ENCODE data around the gene NLRC5. TPM values are rescaled to one million over a fixed set of nuclear protein-coding genes. Genes with fewer than 3 reads are reported as not detected.

The NLRC5 gene
- total RNA-seq, 1 donor from 2014 or later, result 29.9 TPM

DNA sequence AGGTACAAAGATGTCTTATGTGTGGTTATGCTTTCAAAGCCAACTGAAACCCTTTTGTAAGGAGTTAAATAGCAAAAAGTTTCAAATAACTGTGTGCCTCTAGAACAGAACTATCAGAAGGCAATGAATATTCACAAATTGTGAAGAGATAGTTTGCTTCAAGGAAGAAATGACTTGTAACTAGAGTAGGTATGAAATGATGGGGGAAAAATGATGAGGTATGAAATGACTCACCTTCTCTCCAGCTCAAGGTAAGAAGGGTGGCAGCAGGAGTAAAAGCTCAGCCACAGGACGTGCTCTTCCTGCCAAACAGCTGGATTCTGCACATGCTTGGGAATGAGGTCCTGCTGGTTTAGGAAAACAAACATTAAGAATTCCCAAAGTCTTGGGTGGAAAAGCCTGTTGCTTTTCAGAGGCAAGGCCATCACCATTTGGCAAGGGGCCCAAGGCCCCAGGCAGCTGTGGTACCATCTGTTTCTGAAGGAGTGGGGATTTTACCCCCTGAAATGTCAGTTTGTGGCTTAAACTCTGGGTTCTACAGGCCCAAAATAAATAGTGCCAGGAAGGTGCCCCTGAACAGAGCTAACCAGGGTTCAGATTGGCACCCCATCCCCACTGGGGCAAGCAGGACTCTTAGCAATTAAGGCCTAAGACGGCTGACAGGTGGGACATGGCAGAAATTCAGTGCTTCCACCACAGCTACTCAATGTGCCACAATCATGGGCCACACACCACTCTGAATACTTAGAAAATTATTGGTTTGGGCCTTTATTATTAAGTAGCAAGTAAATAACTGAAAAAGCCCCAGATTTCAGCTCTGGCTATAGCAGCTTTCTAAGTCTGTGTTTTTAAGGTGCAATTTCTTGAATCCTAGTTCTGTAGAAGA, 44.2 kb upstream of the NLRC5 start:
- H3K27me3 Mint-ChIP-seq (ENCODE audit: low read depth, unreplicated experiment), result no peaks in the 10 kb centered on the region
- Histone ChIP-seq H3K36me3 (ENCODE audit: insufficient read depth, low read length) (peaks cover 52% of the 10 kb centered on the region), H3K9ac (ENCODE audit: low read length) (no peak overlapping the region), H3K27me3 (ENCODE audit: insufficient read depth, low read length) (no peaks in the 10 kb centered on the region), H2AFZ (ENCODE audit: low read depth, low read length) (no peak overlapping the region), H3K79me2 (ENCODE audit: insufficient read depth, low read length) (peaks cover 6% of the 10 kb centered on the region), H3K4me3 (ENCODE audit: insufficient read depth, low read depth, low read length) (no peak overlapping the region), H3K4me1 (ENCODE audit: insufficient read depth, low read length) (peaks cover 9% of the 10 kb centered on the region), H3K27ac (ENCODE audit: low read depth, low read length) (peak overlapping the region; percentile 10), H3K4me2 (ENCODE audit: low read length) (no peak overlapping the region), H4K20me1 (ENCODE audit: insufficient read depth, low read length) (peaks cover 73% of the 10 kb centered on the region), H3K9me3 (ENCODE audit: insufficient read depth, low read depth, low read length) (no peaks in the 10 kb centered on the region)
- peaks cover 26% of the 10 kb centered on the region for H3K4me1 Mint-ChIP-seq (ENCODE audit: low read depth, unreplicated experiment)
- DNase-seq (ENCODE audit: low read depth) (no peak), FAIRE-seq (no peak)
- TF ChIP-seq EZH2 (IDR thresholded peaks at IDR 0.05; ENCODE audit: insufficient read depth, low read length), result no peak
- TF ChIP-seq, protein P1, sequence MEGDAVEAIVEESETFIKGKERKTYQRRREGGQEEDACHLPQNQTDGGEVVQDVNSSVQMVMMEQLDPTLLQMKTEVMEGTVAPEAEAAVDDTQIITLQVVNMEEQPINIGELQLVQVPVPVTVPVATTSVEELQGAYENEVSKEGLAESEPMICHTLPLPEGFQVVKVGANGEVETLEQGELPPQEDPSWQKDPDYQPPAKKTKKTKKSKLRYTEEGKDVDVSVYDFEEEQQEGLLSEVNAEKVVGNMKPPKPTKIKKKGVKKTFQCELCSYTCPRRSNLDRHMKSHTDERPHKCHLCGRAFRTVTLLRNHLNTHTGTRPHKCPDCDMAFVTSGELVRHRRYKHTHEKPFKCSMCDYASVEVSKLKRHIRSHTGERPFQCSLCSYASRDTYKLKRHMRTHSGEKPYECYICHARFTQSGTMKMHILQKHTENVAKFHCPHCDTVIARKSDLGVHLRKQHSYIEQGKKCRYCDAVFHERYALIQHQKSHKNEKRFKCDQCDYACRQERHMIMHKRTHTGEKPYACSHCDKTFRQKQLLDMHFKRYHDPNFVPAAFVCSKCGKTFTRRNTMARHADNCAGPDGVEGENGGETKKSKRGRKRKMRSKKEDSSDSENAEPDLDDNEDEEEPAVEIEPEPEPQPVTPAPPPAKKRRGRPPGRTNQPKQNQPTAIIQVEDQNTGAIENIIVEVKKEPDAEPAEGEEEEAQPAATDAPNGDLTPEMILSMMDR (IDR thresholded peaks at IDR 0.05; ENCODE audit: insufficient read depth, low read depth, low read length), result no peak
- peak overlapping the region; percentile 66 for H3K27ac Mint-ChIP-seq (ENCODE audit: unreplicated experiment)
- no peak overlapping the region for H3K4me3 Mint-ChIP-seq (ENCODE audit: unreplicated experiment)
- no peaks in the 10 kb centered on the region for H3K9me3 Mint-ChIP-seq (ENCODE audit: unreplicated experiment)
- peaks cover 19% of the 10 kb centered on the region for H3K36me3 Mint-ChIP-seq (ENCODE audit: low read depth, unreplicated experiment)

DNA sequence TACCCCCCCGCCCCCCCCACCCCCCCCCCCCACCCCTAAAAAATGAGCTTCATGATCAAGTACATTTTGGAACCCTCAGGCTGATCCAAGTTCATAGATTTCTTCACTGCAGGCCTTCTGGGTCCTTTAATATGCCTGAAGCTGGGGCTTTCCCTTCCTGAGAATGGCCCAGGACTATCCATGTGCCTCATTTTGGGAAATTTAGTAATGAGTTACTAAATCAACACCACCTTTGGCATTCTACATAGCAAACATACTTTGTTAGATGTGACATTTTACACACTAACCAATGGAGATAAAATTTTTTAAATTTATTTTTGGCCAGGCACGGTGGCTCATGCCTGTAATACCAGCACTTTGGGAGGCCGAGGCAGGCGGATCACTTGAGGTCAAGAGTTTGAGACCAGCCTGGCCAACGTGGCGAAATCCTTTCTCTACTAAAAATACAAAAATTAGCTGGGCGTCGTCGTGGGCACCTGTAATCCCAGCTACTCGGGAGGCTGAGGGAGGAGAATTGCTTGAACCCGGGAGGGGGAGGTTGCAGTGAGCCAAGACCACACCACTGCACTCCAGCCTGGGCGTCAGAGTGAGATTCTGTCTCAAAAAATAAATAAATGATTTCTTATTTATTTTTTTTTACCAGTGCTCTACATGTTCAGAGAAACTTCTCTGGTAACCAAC, 43.4 kb upstream of the NLRC5 start:
- Mint-ChIP-seq H3K27ac (ENCODE audit: unreplicated experiment) (peak overlapping the region; percentile 26), H3K9me3 (ENCODE audit: unreplicated experiment) (no peaks in the 10 kb centered on the region)

More for the DNA sequence above, 43.4 kb upstream of the NLRC5 start:
- Histone ChIP-seq H3K36me3 (ENCODE audit: insufficient read depth, low read length) (peaks cover 47% of the 10 kb centered on the region), H4K20me1 (ENCODE audit: insufficient read depth, low read length) (peaks cover 69% of the 10 kb centered on the region), H3K79me2 (ENCODE audit: insufficient read depth, low read length) (peaks cover 4% of the 10 kb centered on the region), H2AFZ (ENCODE audit: low read depth, low read length) (no peak overlapping the region), H3K4me2 (ENCODE audit: low read length) (no peak overlapping the region), H3K4me1 (ENCODE audit: insufficient read depth, low read length) (peaks cover 9% of the 10 kb centered on the region), H3K4me3 (ENCODE audit: insufficient read depth, low read depth, low read length) (no peak overlapping the region), H3K9me3 (ENCODE audit: insufficient read depth, low read depth, low read length) (no peaks in the 10 kb centered on the region), H3K9ac (ENCODE audit: low read length) (no peak overlapping the region), H3K27me3 (ENCODE audit: insufficient read depth, low read length) (no peaks in the 10 kb centered on the region), H3K27ac (ENCODE audit: low read depth, low read length) (no peak overlapping the region)
- TF ChIP-seq, protein P1 (IDR thresholded peaks at IDR 0.05; ENCODE audit: insufficient read depth, low read depth, low read length), result no peak
- TF ChIP-seq EZH2 (IDR thresholded peaks at IDR 0.05; ENCODE audit: insufficient read depth, low read length), result no peak
- FAIRE-seq, result no peak
- Mint-ChIP-seq H3K36me3 (ENCODE audit: low read depth, unreplicated experiment) (peaks cover 19% of the 10 kb centered on the region), H3K4me3 (ENCODE audit: unreplicated experiment) (no peak overlapping the region), H3K27me3 (ENCODE audit: low read depth, unreplicated experiment) (no peaks in the 10 kb centered on the region), H3K4me1 (ENCODE audit: low read depth, unreplicated experiment) (peaks cover 26% of the 10 kb centered on the region)
- no peak for DNase-seq (ENCODE audit: low read depth)
